Pancreas (tissue), 10 donors: ENCODE results near the gene CACNA2D3. TPM values are rescaled to one million over a fixed set of nuclear protein-coding genes. Genes with fewer than 3 reads are reported as not detected.
"Not testable (repeated sequence)": the region's sequence is repeated elsewhere in the genome, so short reads cannot be mapped to it uniquely, and the experiment has no call there.

Experiments used
- ATAC-seq, 4 donors: fragments of 200-7000 bp; cut with Tn5 transposase; one replicate each; pipeline versions ENCODE4 v1.8.0 to v1.9.1; 2020; ENCODE audit warnings: mild to moderate bottlenecking in 4 of 4, moderate library complexity in 4 of 4
- DNase-seq, 6 donors: peaks; one replicate each; pipeline ENCODE4 v3.0.0-alpha.2; 2020
- FAIRE-seq: peaks from 2 replicates; lab custom pipeline; 2012; peaks lifted over from hg19 to GRCh38; lab: Jason Lieb, UNC
- H3K27ac ChIP-seq, 4 donors: fragments of 200-600 bp; sonication (generic); 1 replicate in 3 of 4; 2 replicates in 1 of 4; pipeline versions ENCODE4 v1.5.0 to v1.8.0; 2020
- H3K27me3 ChIP-seq, 4 donors: fragments of 200-600 bp; one replicate each; pipeline ENCODE4 v1.8.0; 2021
- H3K36me3 ChIP-seq, 3 donors: fragments of 200-600 bp; sonication (generic) in 1 of 3; one replicate each; pipeline versions ENCODE4 v1.5.0 to v1.8.0; 2020 to 2021
- H3K4me1 ChIP-seq, 3 donors: fragments of 200-600 bp; one replicate each; pipeline ENCODE4 v1.8.0; 2021
- H3K4me3 ChIP-seq, 4 donors: fragments of 200-600 bp; sonication (generic) in 2 of 4; one replicate each; pipeline versions ENCODE4 v1.5.0 to v1.8.0; 2020 to 2021
- H3K9me3 ChIP-seq, 4 donors: fragments of 200-600 bp; one replicate each; pipeline ENCODE4 v1.8.0; 2021
- CTCF ChIP-seq, 4 donors: fragments of 200-600 bp; sonication (generic) in 3 of 4; IDR thresholded peaks; one replicate each; pipeline versions ENCODE4 v1.5.0 to v1.8.0; 2021; ENCODE audit warnings: antibody characterized with exemption in 4 of 4
- WGBS, 2 donors: extraction: QIAGEN DNeasy Blood & Tissue Kit; methylation state at CpG; one replicate each; pipeline ENCODE4 v1.1.7; 2013; 5-methylcytosine and 5-hydroxymethylcytosine counted together
- intact Hi-C, 3 donors: fragments of 100-400 bp; cut with DNase I; formaldehyde crosslinking; loops; one replicate each; pipeline versions ENCODE4 v1.11.1 to v1.14.2; 2022
- polyA plus RNA-seq, 2 donors: library from polyadenylated mRNA; stranded (reverse); fragments of 200-250 nt; gene quantifications; one replicate each; pipeline ENCODE4 v1.2.3, GENCODE V29; 2013
- total RNA-seq, 6 donors: library from RNA; stranded (reverse); fragmentation: NEBNext Ultra II Directional in 4 of 6; extraction: Animal tissue kit (Norgen Biotek cat#: 25700) in 4 of 6; gene quantifications; one replicate each; pipeline versions ENCODE4 v1.2.1 to v1.2.4, GENCODE V29; 2021 to 2023
- donor health status: healthy with polysubstance abuse.
- donor health status: DM: no; HTN: no; CAD: no; lungs with moderate emphysema.
- donor health status: DM: no; HTN: no; CAD: no.
- donor health status: control.
- donor health status: control.
- donor health status: Bipolar disorder and iron deficiency.
- donor health status: DM: yes; HTN: yes; CAD: no.
- donor health status: DM: no; HTN: no; CAD: no.
- donor health status: DM: no; HTN: no; CAD: no.
- donor health status: DM: yes; HTN: yes; CAD: no.

CACNA2D3 gene
- total and polyA plus RNA-seq, 8 donors, result 0.19 to 0.75 (median 0.37) TPM; not detected in 2

- H3K9me3 ChIP-seq, result no peaks in the 10 kb centered on the region
- 56 to 59% methylated on average over 10 of the region's 10 CpGs for WGBS, 2 donors
- FAIRE-seq, result no peak
- no peak overlapping the region for H3K27ac ChIP-seq
- no peak for ATAC-seq
- H3K4me3 ChIP-seq, result no peak overlapping the region
- no peak for TF ChIP-seq CTCF (IDR thresholded peaks at IDR 0.05)
- H3K36me3 ChIP-seq, result no peaks in the 10 kb centered on the region
- H3K27me3 ChIP-seq, result no peaks in the 10 kb centered on the region
- H3K4me1 ChIP-seq, result no peaks in the 10 kb centered on the region
- intact Hi-C loops, result no loop called here
- no peak for DNase-seq
These were observed 511.2 kb downstream of the CACNA2D3 start for GRCh38 chr3:54633444-54634121.

- no peak overlapping the region for H3K27ac ChIP-seq
- H3K4me3 ChIP-seq, result no peak overlapping the region
- H3K36me3 ChIP-seq, result no peaks in the 10 kb centered on the region
- H3K9me3 ChIP-seq, result no peaks in the 10 kb centered on the region
- intact Hi-C loops, result no loop called here
- ATAC-seq (no peak), DNase-seq (no peak), FAIRE-seq (no peak)
- 45 to 62% methylated on average over 3 of the region's 3 CpGs for WGBS, 2 donors
- TF ChIP-seq CTCF (IDR thresholded peaks at IDR 0.05), result no peak
- no peaks in the 10 kb centered on the region for H3K27me3 ChIP-seq
- no peaks in the 10 kb centered on the region for H3K4me1 ChIP-seq
These were observed 511.7 kb downstream of the CACNA2D3 start for GRCh38 chr3:54634122-54634469.

GRCh38 chr3:54639790-54640372 is 517.5 kb downstream of the CACNA2D3 start:
- not testable (repeated sequence) for DNase-seq, FAIRE-seq
- 29 to 35% methylated on average over 12 of the region's 12 CpGs for WGBS, 2 donors

GRCh38 chr3:54641226-54642014 is 519.1 kb downstream of the CACNA2D3 start:
- no peak overlapping the region for H3K4me3 ChIP-seq
- ATAC-seq (no peak), FAIRE-seq (no peak), DNase-seq (no peak)
- no peaks in the 10 kb centered on the region for H3K36me3 ChIP-seq
- H3K4me1 ChIP-seq, result no peaks in the 10 kb centered on the region
- 55 to 60% methylated on average over 2 of the region's 2 CpGs for WGBS, 2 donors
- H3K27me3 ChIP-seq, result no peaks in the 10 kb centered on the region
- H3K9me3 ChIP-seq, result no peaks in the 10 kb centered on the region
- no peak for TF ChIP-seq CTCF (IDR thresholded peaks at IDR 0.05)
- no peak overlapping the region for H3K27ac ChIP-seq
- intact Hi-C loops, result no loop called here

More at GRCh38 chr3:54639790-54640372, 517.5 kb downstream of the CACNA2D3 start:
- H3K4me3 ChIP-seq, H3K4me1 ChIP-seq, intact Hi-C loops, H3K9me3 ChIP-seq, H3K27me3 ChIP-seq, H3K27ac ChIP-seq, H3K36me3 ChIP-seq, ATAC-seq: not testable (repeated sequence)

GRCh38 chr3:54642147-54642546 is 519.8 kb downstream of the CACNA2D3 start:
- Histone ChIP-seq H3K36me3 (no peaks in the 10 kb centered on the region), H3K27ac (no peak overlapping the region), H3K4me1 (no peaks in the 10 kb centered on the region), H3K27me3 (no peaks in the 10 kb centered on the region), H3K9me3 (no peaks in the 10 kb centered on the region), H3K4me3 (no peak overlapping the region)
- TF ChIP-seq CTCF (IDR thresholded peaks at IDR 0.05), result no peak
- 86 to 91% methylated on average over 6 of the region's 6 CpGs for WGBS, 2 donors
- no peak for ATAC-seq
- no peak for DNase-seq
- FAIRE-seq, result no peak
- intact Hi-C loops, result no loop called here
